Neural cell (in vitro differentiated cells): ENCODE results near the gene CLTCL1. TPM values are rescaled to one million over a fixed set of nuclear protein-coding genes. Genes with fewer than 3 reads are reported as not detected.
"Not testable (repeated sequence)": the region's sequence is repeated elsewhere in the genome, so short reads cannot be mapped to it uniquely, and the experiment has no call there.

Experiments
- H2AFZ ChIP-seq: fragments of 200-600, 300-800 bp; sonication (generic), shearing (Covaris generic); 2 replicates; pipeline ENCODE4 v1.6.0; 2014; ENCODE audit warnings: low read depth, mild to moderate bottlenecking, antibody characterized with exemption, low read length, moderate library complexity
- H3F3A ChIP-seq: fragments of 200-600 bp; shearing (Covaris generic); 2 replicates; pipeline ENCODE4 v1.6.1; 2016; ENCODE audit warnings: mild to moderate bottlenecking, moderate library complexity, mixed read lengths, antibody characterized with exemption, low read length; ENCODE audit not compliant: insufficient read depth, poor library complexity, severe bottlenecking
- H3K27ac ChIP-seq: fragments of 200-600, 300-800 bp; sonication (generic), shearing (Covaris generic); 2 replicates; pipeline ENCODE4 v1.5.1; 2014; ENCODE audit warnings: mild to moderate bottlenecking, low read length, moderate library complexity
- H3K27me3 ChIP-seq: fragments of 300-800, 200-600 bp; sonication (generic), shearing (Covaris generic); 2 replicates; pipeline ENCODE4 v1.6.0; 2014; ENCODE audit warnings: mild to moderate bottlenecking, low read depth, low read length, moderate library complexity; ENCODE audit not compliant: insufficient read depth
- H3K36me3 ChIP-seq: fragments of 300-800, 200-600 bp; sonication (generic), shearing (Covaris generic); 2 replicates; pipeline ENCODE4 v1.5.1; 2014; ENCODE audit warnings: mild to moderate bottlenecking, antibody characterized with exemption, low read length, moderate library complexity; ENCODE audit not compliant: insufficient read depth
- H3K4me2 ChIP-seq: fragments of 300-800, 200-600 bp; sonication (generic), shearing (Covaris generic); 2 replicates; pipeline ENCODE4 v1.6.0; 2014; ENCODE audit warnings: mild to moderate bottlenecking, low read length
- H3K4me3 ChIP-seq: fragments of 300-800, 200-600 bp; sonication (generic), shearing (Covaris generic); 2 replicates; pipeline ENCODE4 v1.5.1; 2014; ENCODE audit warnings: mild to moderate bottlenecking, low read length, moderate library complexity
- H3K79me2 ChIP-seq: fragments of 200-600 bp; shearing (Covaris generic); replicated peaks from 2 replicates; pipeline ENCODE4 v1.6.0; 2014; ENCODE audit warnings: mild to moderate bottlenecking, low read length, moderate library complexity; ENCODE audit not compliant: insufficient read depth
- H3K9ac ChIP-seq: fragments of 300-800, 200-600 bp; sonication (generic), shearing (Covaris generic); 2 replicates; pipeline ENCODE4 v1.6.1; 2016; ENCODE audit warnings: mild to moderate bottlenecking, low read length, mixed read lengths
- H3K9me2 ChIP-seq: fragments of 200-600 bp; shearing (Covaris generic); 2 replicates; pipeline ENCODE4 v1.6.1; 2016; ENCODE audit warnings: mild to moderate bottlenecking, low read length, mixed read lengths; ENCODE audit not compliant: insufficient read depth
- H3K9me3 ChIP-seq: fragments of 200-600, 300-800 bp; sonication (generic), shearing (Covaris generic); 2 replicates; pipeline ENCODE4 v1.6.1; 2016; ENCODE audit warnings: mild to moderate bottlenecking, mixed run types, low read length, moderate library complexity, mixed read lengths
- H4K20me1 ChIP-seq: fragments of 200-600 bp; shearing (Covaris generic); 2 replicates; pipeline ENCODE4 v1.6.1; 2016; ENCODE audit warnings: mild to moderate bottlenecking, mixed run types; ENCODE audit not compliant: insufficient read depth
- EP300 ChIP-seq: fragments of 450-650 bp; conservative IDR thresholded peaks from 2 replicates; pipeline ENCODE4 v1.6.1; 2014; ENCODE audit warnings: antibody characterized with exemption, mild to moderate bottlenecking, moderate library complexity; ENCODE audit not compliant: poor library complexity, severe bottlenecking
- EZH2 ChIP-seq: fragments of 200-600, 300-800 bp; shearing (Covaris generic), sonication (generic); IDR thresholded peaks from 2 replicates; pipeline ENCODE4 v1.6.1; 2014; ENCODE audit warnings: antibody characterized with exemption, low read length, borderline replicate concordance, mild to moderate bottlenecking; ENCODE audit not compliant: insufficient read depth, poor library complexity, severe bottlenecking
- MXI1 ChIP-seq: fragments of 450-650 bp; conservative IDR thresholded peaks from 2 replicates; pipeline ENCODE4 v1.6.1; 2014; ENCODE audit warnings: antibody characterized with exemption, mild to moderate bottlenecking; ENCODE audit not compliant: poor library complexity, severe bottlenecking
- POLR2AphosphoS5 ChIP-seq: IDR thresholded peaks from 2 replicates; pipeline ENCODE4 v1.6.1; 2012
- RAD21 ChIP-seq: fragments of 450-650 bp; conservative IDR thresholded peaks from 2 replicates; pipeline ENCODE4 v1.6.1; 2014; ENCODE audit warnings: antibody characterized with exemption, mild to moderate bottlenecking, moderate library complexity
- SMC3 ChIP-seq: fragments of 450-650 bp; conservative IDR thresholded peaks from 2 replicates; pipeline ENCODE4 v1.6.1; 2014; ENCODE audit warnings: antibody characterized with exemption, mild to moderate bottlenecking, moderate library complexity; ENCODE audit not compliant: poor library complexity
- TAF1 ChIP-seq: IDR thresholded peaks from 2 replicates; pipeline ENCODE4 v1.6.1; 2012; ENCODE audit warnings: low read depth
- polyA plus RNA-seq: library from polyadenylated mRNA; depleted of rRNA; stranded (reverse); fragments of >200 nt; gene quantifications from 2 replicates; pipeline ENCODE4 v1.2.3, GENCODE V29; 2014
- TF ChIP-seq, protein P1 (sequence below): fragments of 450-650 bp; IDR thresholded peaks from 2 replicates; pipeline ENCODE4 v1.5.1; 2014; ENCODE audit warnings: antibody characterized with exemption, mild to moderate bottlenecking, moderate library complexity; ENCODE audit not compliant: poor library complexity, severe bottlenecking
- TF ChIP-seq, protein P2 (sequence below): IDR thresholded peaks from 2 replicates; pipeline ENCODE4 v1.6.1; 2012; ENCODE audit warnings: borderline replicate concordance

CLTCL1 gene
- polyA plus RNA-seq, 1 donor from 2014 or later, result 7.8 TPM

- Histone ChIP-seq H3K36me3 (no peaks in the 10 kb centered on the region), H3K79me2 (no peaks in the 10 kb centered on the region), H3K4me2 (no peak overlapping the region), H3K9me3 (no peaks in the 10 kb centered on the region), H2AFZ (no peak overlapping the region), H3K27me3 (no peaks in the 10 kb centered on the region), H3K27ac (no peak overlapping the region), H4K20me1 (no peaks in the 10 kb centered on the region), H3K4me3 (no peak overlapping the region), H3F3A (no peaks in the 10 kb centered on the region), H3K9ac (no peak overlapping the region), H3K9me2 (no peaks in the 10 kb centered on the region)
- TF ChIP-seq, protein P1, sequence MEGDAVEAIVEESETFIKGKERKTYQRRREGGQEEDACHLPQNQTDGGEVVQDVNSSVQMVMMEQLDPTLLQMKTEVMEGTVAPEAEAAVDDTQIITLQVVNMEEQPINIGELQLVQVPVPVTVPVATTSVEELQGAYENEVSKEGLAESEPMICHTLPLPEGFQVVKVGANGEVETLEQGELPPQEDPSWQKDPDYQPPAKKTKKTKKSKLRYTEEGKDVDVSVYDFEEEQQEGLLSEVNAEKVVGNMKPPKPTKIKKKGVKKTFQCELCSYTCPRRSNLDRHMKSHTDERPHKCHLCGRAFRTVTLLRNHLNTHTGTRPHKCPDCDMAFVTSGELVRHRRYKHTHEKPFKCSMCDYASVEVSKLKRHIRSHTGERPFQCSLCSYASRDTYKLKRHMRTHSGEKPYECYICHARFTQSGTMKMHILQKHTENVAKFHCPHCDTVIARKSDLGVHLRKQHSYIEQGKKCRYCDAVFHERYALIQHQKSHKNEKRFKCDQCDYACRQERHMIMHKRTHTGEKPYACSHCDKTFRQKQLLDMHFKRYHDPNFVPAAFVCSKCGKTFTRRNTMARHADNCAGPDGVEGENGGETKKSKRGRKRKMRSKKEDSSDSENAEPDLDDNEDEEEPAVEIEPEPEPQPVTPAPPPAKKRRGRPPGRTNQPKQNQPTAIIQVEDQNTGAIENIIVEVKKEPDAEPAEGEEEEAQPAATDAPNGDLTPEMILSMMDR, result no peak
- TF ChIP-seq MXI1 (no peak), POLR2AphosphoS5 (no peak), TAF1 (no peak), EP300 (no peak), SMC3 (no peak), RAD21 (no peak), EZH2 (no peak)
- TF ChIP-seq, protein P2, sequence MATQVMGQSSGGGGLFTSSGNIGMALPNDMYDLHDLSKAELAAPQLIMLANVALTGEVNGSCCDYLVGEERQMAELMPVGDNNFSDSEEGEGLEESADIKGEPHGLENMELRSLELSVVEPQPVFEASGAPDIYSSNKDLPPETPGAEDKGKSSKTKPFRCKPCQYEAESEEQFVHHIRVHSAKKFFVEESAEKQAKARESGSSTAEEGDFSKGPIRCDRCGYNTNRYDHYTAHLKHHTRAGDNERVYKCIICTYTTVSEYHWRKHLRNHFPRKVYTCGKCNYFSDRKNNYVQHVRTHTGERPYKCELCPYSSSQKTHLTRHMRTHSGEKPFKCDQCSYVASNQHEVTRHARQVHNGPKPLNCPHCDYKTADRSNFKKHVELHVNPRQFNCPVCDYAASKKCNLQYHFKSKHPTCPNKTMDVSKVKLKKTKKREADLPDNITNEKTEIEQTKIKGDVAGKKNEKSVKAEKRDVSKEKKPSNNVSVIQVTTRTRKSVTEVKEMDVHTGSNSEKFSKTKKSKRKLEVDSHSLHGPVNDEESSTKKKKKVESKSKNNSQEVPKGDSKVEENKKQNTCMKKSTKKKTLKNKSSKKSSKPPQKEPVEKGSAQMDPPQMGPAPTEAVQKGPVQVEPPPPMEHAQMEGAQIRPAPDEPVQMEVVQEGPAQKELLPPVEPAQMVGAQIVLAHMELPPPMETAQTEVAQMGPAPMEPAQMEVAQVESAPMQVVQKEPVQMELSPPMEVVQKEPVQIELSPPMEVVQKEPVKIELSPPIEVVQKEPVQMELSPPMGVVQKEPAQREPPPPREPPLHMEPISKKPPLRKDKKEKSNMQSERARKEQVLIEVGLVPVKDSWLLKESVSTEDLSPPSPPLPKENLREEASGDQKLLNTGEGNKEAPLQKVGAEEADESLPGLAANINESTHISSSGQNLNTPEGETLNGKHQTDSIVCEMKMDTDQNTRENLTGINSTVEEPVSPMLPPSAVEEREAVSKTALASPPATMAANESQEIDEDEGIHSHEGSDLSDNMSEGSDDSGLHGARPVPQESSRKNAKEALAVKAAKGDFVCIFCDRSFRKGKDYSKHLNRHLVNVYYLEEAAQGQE, result no peak
Observed at GRCh38 chr22:19203834-19204233, 87.7 kb downstream of the CLTCL1 start.

DNA sequence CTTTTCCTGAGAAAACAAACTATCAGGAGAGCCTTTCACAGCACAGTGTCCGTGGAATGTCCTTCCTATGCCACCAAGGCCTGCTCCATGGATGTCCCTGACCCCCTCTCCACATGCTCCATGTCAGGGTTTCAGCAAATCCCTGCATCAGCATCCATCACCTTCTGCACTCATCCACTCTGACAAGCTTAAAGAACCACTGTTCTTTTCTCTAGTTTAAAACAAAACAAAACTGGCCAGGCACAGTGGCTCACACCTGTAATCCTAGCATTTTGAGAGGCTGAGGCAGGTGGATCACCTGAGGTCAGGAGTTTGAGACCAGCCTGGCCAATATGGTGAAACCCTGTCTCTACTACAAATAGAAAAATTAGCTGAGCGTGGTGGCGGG is 88.7 kb downstream of the CLTCL1 start:
- H2AFZ ChIP-seq, H3K79me2 ChIP-seq, H3K36me3 ChIP-seq, H3K9me2 ChIP-seq, H4K20me1 ChIP-seq, H3K27me3 ChIP-seq, H3K27ac ChIP-seq, H3K9ac ChIP-seq, H3K9me3 ChIP-seq, H3F3A ChIP-seq, H3K4me2 ChIP-seq, H3K4me3 ChIP-seq: not testable (repeated sequence)
